ENCODE measurements around the gene ZEB2. TPM values are rescaled to one million over a fixed set of nuclear protein-coding genes. Genes with fewer than 3 reads are reported as not detected.

ZEB2 gene
- total and polyA plus RNA-seq, 12 donors = 17.2 to 99.5 (median 83.0) TPM

- 34 to 38% methylated on average over 8 of the region's 8 CpGs for WGBS, 2 donors
- peaks cover 0 to 14% (median 0%) of the 10 kb centered on the region in 7 donors for H3K27me3 ChIP-seq
- intact Hi-C loops (cut with DNase I) = loop anchor here in 5 of 10 donors (5.0 to 10.0 kb wide), 13 partner anchors 122 to 1230 kb away; a partner anchor contains a TSS
These were observed 2.4 kb upstream of the ZEB2 start for GRCh38 chr2:144522176-144522896.

GRCh38 chr2:144521686-144522085 lies 1.8 kb upstream of the ZEB2 start:
- intact Hi-C loops (cut with DNase I) = loop anchor here in 5 of 10 donors (5.0 to 10.0 kb wide), 13 partner anchors 123 to 1231 kb away; a partner anchor contains a TSS
- TF ChIP-seq CTCF (IDR thresholded peaks at IDR 0.05) = no peak
- Histone ChIP-seq H3K36me3 (no peaks in the 10 kb centered on the region), H3K4me3 (peak overlapping the region in 8 of 10 donors; percentile 21 to 85 (median 79)), H3K27ac (peak overlapping the region; percentile 37 to 100 (median 95)), H3K4me1 (peaks cover 0 to 47% (median 5%) of the 10 kb centered on the region in 9 donors), H3K9me3 (no peaks in the 10 kb centered on the region), H3K27me3 (peaks cover 0 to 14% (median 0%) of the 10 kb centered on the region in 7 donors)
- ATAC-seq (no peak), DNase-seq (no peak)
- 22 to 23% methylated on average over 4 of the region's 4 CpGs for WGBS, 2 donors

More at GRCh38 chr2:144522176-144522896, 2.4 kb upstream of the ZEB2 start:
- H3K9me3 ChIP-seq = no peaks in the 10 kb centered on the region
- no peak for ATAC-seq
- no peaks in the 10 kb centered on the region for H3K36me3 ChIP-seq
- H3K4me1 ChIP-seq = peaks cover 0 to 50% (median 5%) of the 10 kb centered on the region in 9 donors
- no peak for TF ChIP-seq CTCF (IDR thresholded peaks at IDR 0.05)
- peak overlapping the region; percentile 12 to 85 (median 64) for H3K4me3 ChIP-seq
- H3K27ac ChIP-seq = peak overlapping the region; percentile 74 to 100 (median 95)
- no peak for DNase-seq

- Histone ChIP-seq H3K9me3 (no peaks in the 10 kb centered on the region), H3K36me3 (peaks cover 0 to 1% (median 0%) of the 10 kb centered on the region in 9 donors), H3K27ac (peak overlapping the region; percentile 49 to 100 (median 95)), H3K27me3 (peaks cover 0 to 11% (median under 1%) of the 10 kb centered on the region in 7 donors), H3K4me3 (peak overlapping the region in 9 of 10 donors; percentile 18 to 85 (median 79)), H3K4me1 (peaks cover 0 to 39% (median 5%) of the 10 kb centered on the region in 9 donors)
- no peak for TF ChIP-seq CTCF (IDR thresholded peaks at IDR 0.05)
- DNase-seq = no peak
- intact Hi-C loops (cut with DNase I) = loop anchor here in 5 of 10 donors (5.0 to 10.0 kb wide), 13 partner anchors 124 to 1231 kb away; a partner anchor contains a TSS
- ATAC-seq = peak in 6 of 8 donors; percentile 16 to 41 (median 34)
- WGBS, 2 donors = 32 to 35% methylated on average over 8 of the region's 8 CpGs
These were observed 1.0 kb upstream of the ZEB2 start for GRCh38 chr2:144520756-144521487.

GRCh38 chr2:144519597-144519933 lies 354 bp downstream of the ZEB2 start:
- H3K36me3 ChIP-seq = peaks cover 0 to 8% (median 0%) of the 10 kb centered on the region in 9 donors
- H3K27me3 ChIP-seq = peaks cover 0 to 11% (median 4%) of the 10 kb centered on the region in 7 donors
- H3K4me1 ChIP-seq = peaks cover 0 to 35% (median 5%) of the 10 kb centered on the region in 9 donors
- H3K9me3 ChIP-seq = no peaks in the 10 kb centered on the region
- intact Hi-C loops (cut with DNase I) = loop anchor here in 7 of 10 donors (5.0 to 10.0 kb wide), 8 partner anchors 65 to 1235 kb away; a partner anchor contains a TSS
- H3K27ac ChIP-seq = peak overlapping the region; percentile 96 to 100 (median 98)
- no peak for TF ChIP-seq CTCF (IDR thresholded peaks at IDR 0.05)
- no peak for ATAC-seq
- WGBS, 2 donors = 13 to 14% methylated on average over 3 of the region's 3 CpGs
- DNase-seq = no peak
- peak overlapping the region; percentile 50 to 98 (median 79) for H3K4me3 ChIP-seq
